Endothelial cell of umbilical vein (primary cell): ENCODE data around the gene DRP2. TPM values are rescaled to one million over a fixed set of nuclear protein-coding genes. Genes with fewer than 3 reads are reported as not detected.

Experiments
- BruUV-seq: library from RNA; stranded (reverse); fragments of 400-500 nt; replicated peaks from 2 replicates; lab custom pipeline; 2021; lab: Mats Ljungman, UMichigan
- CTCF ChIA-PET: fragments of 300-600, 350-600 bp; sonication (Branson Sonifier 250); formaldehyde crosslinking; loops from one replicate; lab custom pipeline; 2021; ENCODE audit warnings: antibody characterized with exemption, inconsistent platforms; lab: Charles Lee
- POLR2A ChIA-PET: fragments of 300-600, 350-600 bp; sonication (Branson Sonifier 250); formaldehyde crosslinking; loops from one replicate; lab custom pipeline; 2021; ENCODE audit warnings: antibody characterized with exemption, inconsistent platforms; lab: Charles Lee
- DNase-seq: peaks from one replicate; pipeline ENCODE4 v3.0.0-alpha.2; 2011; ENCODE audit warnings: low read depth, low spot score
- FAIRE-seq: peaks from 2 replicates; lab custom pipeline; 2011; peaks lifted over from hg19 to GRCh38; lab: Jason Lieb, UNC
- H2AFZ ChIP-seq: 2 replicates; pipeline ENCODE4 v1.6.0; 2012; ENCODE audit warnings: low read depth, low read length, control low read depth, inconsistent platforms
- H3K27ac ChIP-seq: 2 replicates; pipeline ENCODE4 v1.5.1; 2011; ENCODE audit warnings: low read depth, mild to moderate bottlenecking, control low read depth, low read length, moderate library complexity; ENCODE audit not compliant: insufficient read depth
- H3K27me3 ChIP-seq, 2 experiments: 2 replicates each; pipeline versions ENCODE4 v1.6.0 to v1.6.1; 2011; ENCODE audit warnings: low read length in 2 of 2, mixed read lengths in 1 of 2; ENCODE audit not compliant: control insufficient read depth in 2 of 2, insufficient read depth in 2 of 2
- H3K36me3 ChIP-seq, 2 experiments: 2 replicates in 1 of 2; 3 replicates in 1 of 2; pipeline ENCODE4 v1.5.1; 2011; ENCODE audit warnings: low read length in 2 of 2, mild to moderate bottlenecking in 1 of 2, moderate library complexity in 1 of 2; ENCODE audit not compliant: control insufficient read depth in 2 of 2, insufficient read depth in 2 of 2; ENCODE audit errors: extremely low read depth in 1 of 2
- H3K4me1 ChIP-seq: 3 replicates; pipeline ENCODE4 v1.5.1; 2011; ENCODE audit warnings: mild to moderate bottlenecking, low read length; ENCODE audit not compliant: control insufficient read depth, insufficient read depth; ENCODE audit errors: extremely low read depth
- H3K4me2 ChIP-seq: 2 replicates; pipeline ENCODE4 v1.6.1; 2011; ENCODE audit warnings: low read length, control low read depth, mixed read lengths; ENCODE audit not compliant: insufficient read depth
- H3K4me3 ChIP-seq, 3 experiments: fragments of 200-600 bp in 1 of 3; sonication (generic), shearing (Covaris generic) in 1 of 3; replicated peaks in 1 of 3; 2 replicates each; pipeline ENCODE4 v1.5.1; 2011 to 2016; ENCODE audit warnings: control low read depth in 3 of 3, low read length in 3 of 3, mild to moderate bottlenecking in 2 of 3, inconsistent platforms in 1 of 3, low read depth in 1 of 3, moderate library complexity in 1 of 3; ENCODE audit not compliant: insufficient read depth in 1 of 3
- H3K79me2 ChIP-seq: 2 replicates; pipeline ENCODE4 v1.6.0; 2012; ENCODE audit warnings: low read length, inconsistent platforms; ENCODE audit not compliant: control insufficient read depth, insufficient read depth
- H3K9ac ChIP-seq: replicated peaks from 2 replicates; pipeline ENCODE3; 2011; ENCODE audit warnings: low read length, control low read depth; ENCODE audit not compliant: insufficient read depth; ENCODE audit errors: extremely low read depth
- H3K9me1 ChIP-seq: replicated peaks from 3 replicates; pipeline ENCODE4 v1.6.0; 2011; ENCODE audit warnings: mild to moderate bottlenecking, low read length; ENCODE audit not compliant: control insufficient read depth, insufficient read depth; ENCODE audit errors: extremely low read depth
- H3K9me3 ChIP-seq: replicated peaks from 2 replicates; pipeline ENCODE4 v1.5.1; 2012; ENCODE audit warnings: low read length, inconsistent platforms; ENCODE audit not compliant: control insufficient read depth, insufficient read depth
- H4K20me1 ChIP-seq: replicated peaks from 2 replicates; pipeline ENCODE3; 2011; ENCODE audit warnings: mild to moderate bottlenecking, low read length; ENCODE audit not compliant: control insufficient read depth, insufficient read depth; ENCODE audit errors: extremely low read depth
- EZH2 ChIP-seq: IDR thresholded peaks from 2 replicates; pipeline ENCODE4 v1.6.1; 2012; ENCODE audit warnings: borderline replicate concordance, low read depth, mild to moderate bottlenecking, moderate library complexity, low read length, inconsistent platforms; ENCODE audit not compliant: severe bottlenecking
- FOS ChIP-seq: IDR thresholded peaks from 2 replicates; pipeline ENCODE4 v1.6.1; 2011; ENCODE audit warnings: mild to moderate bottlenecking, low read length, moderate library complexity, borderline replicate concordance; ENCODE audit not compliant: insufficient read depth
- GATA2 ChIP-seq: IDR thresholded peaks from 2 replicates; pipeline ENCODE4 v1.7.0; 2011; ENCODE audit warnings: low read depth, mild to moderate bottlenecking, moderate library complexity, mixed read lengths, low read length; ENCODE audit not compliant: insufficient read length, insufficient read depth
- JUN ChIP-seq: IDR thresholded peaks from 2 replicates; pipeline ENCODE4 v1.6.1; 2011; ENCODE audit warnings: borderline replicate concordance, low read depth; ENCODE audit not compliant: insufficient read length, insufficient read depth
- POLR2A ChIP-seq: IDR thresholded peaks from 2 replicates; pipeline ENCODE4 v1.6.1; 2012; ENCODE audit warnings: low read depth, mild to moderate bottlenecking, control low read depth, low read length
- dilution Hi-C: fragments of 300-500 bp; cut with MboI; formaldehyde crosslinking; loops from one replicate; pipeline ENCODE4 v1.15.0; 2019; ENCODE audit warnings: low sequenced_read_pairs; ENCODE audit not compliant: extremely low pct_ligation_motif_present
- intact Hi-C: fragments of 100-400 bp; cut with micrococcal nuclease; formaldehyde crosslinking; loops from one replicate; pipeline ENCODE4 v1.10.0; 2022
- polyA plus RNA-seq, 4 experiments: library from polyadenylated mRNA; depleted of rRNA in 3 of 4; stranded (reverse) in 3 of 4; unstranded in 1 of 4; fragments of >200 nt; gene quantifications; 2 replicates each; pipeline versions ENCODE4 v1.2.1 to v1.2.3, GENCODE V29; 2011 to 2012; ENCODE audit warnings: missing spikeins in 1 of 4
- small RNA-seq: library from RNA; depleted of rRNA; stranded (forward); fragments of <200 nt; gene quantifications from one replicate; pipeline ENCODE3, GENCODE V24; 2012; ENCODE audit warnings: low replicate concordance, low read depth; ENCODE audit not compliant: insufficient read depth, insufficient read length
- total RNA-seq: library from RNA; stranded (reverse); gene quantifications from 2 replicates; pipeline ENCODE4 v1.2.3, GENCODE V29; 2021

DRP2 gene
- total and polyA plus RNA-seq, 2 donors (not counting 3 experiments of a cell fraction or from before 2014, with no cell fraction given) = 0.17 to 0.31 TPM

GRCh38 chrX:101303790-101304189 is 84.2 kb downstream of the DRP2 start:
- H3K4me1 ChIP-seq = no peaks in the 10 kb centered on the region
- FAIRE-seq (no peak), DNase-seq (no peak)
- no peak overlapping the region for H3K9ac ChIP-seq
- dilution Hi-C loops (no loop called here), intact Hi-C loops (no loop called here)
- H3K4me2 ChIP-seq = no peak overlapping the region
- CTCF ChIA-PET = no interaction called here
- no peak overlapping the region for H3K4me3 ChIP-seq
- TF ChIP-seq FOS (no peak), EZH2 (no peak), JUN (no peak), GATA2 (no peak), POLR2A (no peak)
- H3K9me3 ChIP-seq = no peaks in the 10 kb centered on the region
- H4K20me1 ChIP-seq = no peaks in the 10 kb centered on the region
- no peaks in the 10 kb centered on the region for H3K9me1 ChIP-seq
- no peaks in the 10 kb centered on the region for H3K79me2 ChIP-seq
- H3K27ac ChIP-seq = no peak overlapping the region
- H2AFZ ChIP-seq = no peak overlapping the region
- no TSS peak for BruUV-seq
- H3K36me3 ChIP-seq = no peaks in the 10 kb centered on the region
- no peaks in the 10 kb centered on the region for H3K27me3 ChIP-seq
- POLR2A ChIA-PET = no interaction called here

Small RNA genes within 50 kb of the gene (small RNA-seq; reads per million reads assigned to genes)
- not detected for gene Z70280.1

Other genes starting within 250 kb of the DRP2 start
- 21.3 and 22.9 TPM in 2 replicates for gene TRMT2B, start 167.7 kb upstream of the DRP2 start, total RNA-seq
- 15.8 and 18.3 TPM in 2 replicates for gene TRMT2B, start 167.7 kb upstream of the DRP2 start, polyA plus RNA-seq
- gene TMEM35A, start 140.9 kb upstream of the DRP2 start, total RNA-seq = 6.5 and 7.2 TPM in 2 replicates
- 10.4 and 11.0 TPM in 2 replicates for gene TMEM35A, start 140.9 kb upstream of the DRP2 start, polyA plus RNA-seq
- 25.7 and 28.9 TPM in 2 replicates for gene CENPI, start 121.6 kb upstream of the DRP2 start, total RNA-seq
- 7.2 and 7.7 TPM in 2 replicates for gene CENPI, start 121.6 kb upstream of the DRP2 start, polyA plus RNA-seq
- gene TAF7L, start 71.5 kb downstream of the DRP2 start, total RNA-seq = 1.1 and 1.8 TPM in 2 replicates
- 0.45 and 0.70 TPM in 2 replicates for gene TAF7L, start 71.5 kb downstream of the DRP2 start, polyA plus RNA-seq
- 15.2 and 17.5 TPM in 2 replicates for gene TIMM8A, start 129.0 kb downstream of the DRP2 start, total RNA-seq
- 10.9 and 11.3 TPM in 2 replicates for gene TIMM8A, start 129.0 kb downstream of the DRP2 start, polyA plus RNA-seq
- 0.13 TPM in 1 of 2 replicates, not detected in the other for gene BTK, start 166.4 kb downstream of the DRP2 start, total RNA-seq
- 0.11 and 0.21 TPM in 2 replicates for gene BTK, start 166.4 kb downstream of the DRP2 start, polyA plus RNA-seq
- 284 and 329 TPM in 2 replicates for gene RPL36A, start 171.2 kb downstream of the DRP2 start, total RNA-seq
- 901 and 1,196 TPM in 2 replicates for gene RPL36A, start 171.2 kb downstream of the DRP2 start, polyA plus RNA-seq
- gene GLA, start 188.1 kb downstream of the DRP2 start, total RNA-seq = 36.8 and 39.4 TPM in 2 replicates
- 30.6 and 33.0 TPM in 2 replicates for gene GLA, start 188.1 kb downstream of the DRP2 start, polyA plus RNA-seq
- gene HNRNPH2, start 188.4 kb downstream of the DRP2 start, total RNA-seq = 58.5 and 59.1 TPM in 2 replicates
- gene HNRNPH2, start 188.4 kb downstream of the DRP2 start, polyA plus RNA-seq = 17.0 and 29.3 TPM in 2 replicates